Mucosa of descending colon (tissue), 3 donors: Measurements from ENCODE around the gene SLC1A2. TPM values are rescaled to one million over a fixed set of nuclear protein-coding genes. Genes with fewer than 3 reads are reported as not detected.

Source experiments
- ATAC-seq: fragments of 200-7000 bp; cut with Tn5 transposase; one replicate; pipeline ENCODE4 v1.9.1; 2020; ENCODE audit warnings: mild to moderate bottlenecking, moderate library complexity
- DNase-seq, 3 donors: peaks; one replicate each; pipeline ENCODE4 v3.0.0-alpha.2; 2020
- H3K36me3 ChIP-seq: fragments of 200-600 bp; one replicate; pipeline ENCODE4 v1.8.0; 2021; ENCODE audit warnings: low read depth, mild to moderate bottlenecking
- H3K4me1 ChIP-seq: fragments of 200-600 bp; one replicate; pipeline ENCODE4 v1.8.0; 2021; ENCODE audit warnings: low read depth, mild to moderate bottlenecking
- H3K4me3 ChIP-seq: fragments of 200-600 bp; one replicate; pipeline ENCODE4 v1.8.0; 2021; ENCODE audit warnings: mild to moderate bottlenecking
- H3K9me3 ChIP-seq: fragments of 200-600 bp; one replicate; pipeline ENCODE4 v1.8.0; 2021; ENCODE audit warnings: mild to moderate bottlenecking
- intact Hi-C, 2 donors: fragments of 100-400 bp; cut with DNase I in 1 of 2; cut with micrococcal nuclease in 1 of 2; formaldehyde crosslinking; loops; one replicate each; pipeline versions ENCODE4 v1.11.0 to v1.11.1; 2022; cut with DNase I, micrococcal nuclease
- total RNA-seq, 3 donors: library from RNA; stranded (reverse); fragmentation: NEBNext Ultra II Directional in 2 of 3; extraction: Animal tissue kit (Norgen Biotek cat#: 25700) in 2 of 3; gene quantifications; one replicate each; pipeline versions ENCODE4 v1.2.1 to v1.2.4, GENCODE V29; 2021 to 2023
- TF ChIP-seq, protein P1 (sequence below): fragments of 200-600 bp; IDR thresholded peaks from one replicate; pipeline ENCODE4 v1.8.0; 2022; ENCODE audit warnings: antibody characterized with exemption, mild to moderate bottlenecking
- donor health status: DM: no; HTN: no; CAD: no; lungs with moderate emphysema.
- donor health status: DM: no; HTN: no; CAD: no.
- donor health status: DM: no; HTN: yes; CAD: no.

SLC1A2 gene
- total RNA-seq, 3 donors from 2014 or later, result 0.12 to 1.1 (median 0.32) TPM

DNA sequence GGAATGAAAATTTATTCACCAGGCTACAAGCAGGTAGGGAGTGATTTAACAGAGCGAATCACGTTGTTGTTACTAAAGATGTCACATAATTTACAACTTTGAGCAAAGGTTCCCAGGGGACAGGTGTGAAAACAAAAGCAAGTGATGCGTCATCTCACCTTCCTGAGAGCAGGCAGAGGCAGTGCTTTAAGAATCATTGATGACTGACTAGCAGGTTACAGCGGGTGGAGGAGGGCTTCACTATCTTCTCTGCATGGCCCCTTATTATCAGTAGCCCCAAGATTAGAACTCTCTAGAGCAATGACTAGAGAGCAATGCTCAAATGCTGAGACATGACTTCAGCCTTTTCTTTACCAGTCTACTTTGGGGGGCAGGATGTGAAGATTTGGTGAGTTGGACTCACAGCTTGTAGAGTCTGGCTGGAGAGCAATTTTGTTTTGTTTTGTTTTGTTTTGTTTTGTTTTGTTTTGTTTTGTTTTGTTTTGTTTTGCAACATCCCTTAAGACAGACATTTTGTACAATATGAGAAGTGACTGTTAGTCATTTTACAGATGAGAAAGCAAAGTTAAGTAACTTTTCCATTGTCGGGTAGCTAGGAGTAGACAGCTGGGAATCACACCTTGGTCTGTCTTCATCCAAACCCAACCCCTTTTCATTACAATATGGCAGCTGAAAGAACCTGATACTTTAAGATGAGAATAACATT is 84.8 kb downstream of the SLC1A2 start:
- DNase-seq (no peak), ATAC-seq (peak; percentile 66)
- no peaks in the 10 kb centered on the region for H3K36me3 ChIP-seq
- no peak overlapping the region for H3K4me3 ChIP-seq
- H3K9me3 ChIP-seq, result no peaks in the 10 kb centered on the region
- intact Hi-C loops, result no loop called here
- TF ChIP-seq, protein P1, sequence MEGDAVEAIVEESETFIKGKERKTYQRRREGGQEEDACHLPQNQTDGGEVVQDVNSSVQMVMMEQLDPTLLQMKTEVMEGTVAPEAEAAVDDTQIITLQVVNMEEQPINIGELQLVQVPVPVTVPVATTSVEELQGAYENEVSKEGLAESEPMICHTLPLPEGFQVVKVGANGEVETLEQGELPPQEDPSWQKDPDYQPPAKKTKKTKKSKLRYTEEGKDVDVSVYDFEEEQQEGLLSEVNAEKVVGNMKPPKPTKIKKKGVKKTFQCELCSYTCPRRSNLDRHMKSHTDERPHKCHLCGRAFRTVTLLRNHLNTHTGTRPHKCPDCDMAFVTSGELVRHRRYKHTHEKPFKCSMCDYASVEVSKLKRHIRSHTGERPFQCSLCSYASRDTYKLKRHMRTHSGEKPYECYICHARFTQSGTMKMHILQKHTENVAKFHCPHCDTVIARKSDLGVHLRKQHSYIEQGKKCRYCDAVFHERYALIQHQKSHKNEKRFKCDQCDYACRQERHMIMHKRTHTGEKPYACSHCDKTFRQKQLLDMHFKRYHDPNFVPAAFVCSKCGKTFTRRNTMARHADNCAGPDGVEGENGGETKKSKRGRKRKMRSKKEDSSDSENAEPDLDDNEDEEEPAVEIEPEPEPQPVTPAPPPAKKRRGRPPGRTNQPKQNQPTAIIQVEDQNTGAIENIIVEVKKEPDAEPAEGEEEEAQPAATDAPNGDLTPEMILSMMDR, result no peak
- H3K4me1 ChIP-seq, result no peaks in the 10 kb centered on the region

DNA sequence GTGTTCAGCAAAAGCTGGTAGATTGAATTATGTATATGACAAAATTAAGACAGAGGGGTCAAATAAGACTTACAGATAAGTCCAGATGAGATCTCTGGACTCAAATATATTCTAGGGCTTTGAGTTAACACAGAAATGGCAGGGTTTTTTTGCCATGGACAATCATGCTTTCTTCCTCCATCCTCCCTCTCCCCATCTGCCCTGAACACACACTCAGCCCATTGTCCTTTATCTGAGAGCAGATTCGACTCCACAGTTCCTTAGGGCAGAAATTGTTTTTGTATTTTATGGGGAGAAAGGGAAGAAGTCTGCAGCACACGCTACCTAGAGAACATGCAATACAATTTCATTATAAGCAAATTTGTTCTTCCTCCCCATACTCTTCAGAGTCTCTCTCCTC is 86.8 kb downstream of the SLC1A2 start:
- Histone ChIP-seq H3K36me3 (no peaks in the 10 kb centered on the region), H3K9me3 (no peaks in the 10 kb centered on the region), H3K4me3 (no peak overlapping the region), H3K4me1 (no peaks in the 10 kb centered on the region)
- ATAC-seq (no peak), DNase-seq (no peak)
- TF ChIP-seq, protein P1, result no peak
- intact Hi-C loops, result no loop called here

DNA sequence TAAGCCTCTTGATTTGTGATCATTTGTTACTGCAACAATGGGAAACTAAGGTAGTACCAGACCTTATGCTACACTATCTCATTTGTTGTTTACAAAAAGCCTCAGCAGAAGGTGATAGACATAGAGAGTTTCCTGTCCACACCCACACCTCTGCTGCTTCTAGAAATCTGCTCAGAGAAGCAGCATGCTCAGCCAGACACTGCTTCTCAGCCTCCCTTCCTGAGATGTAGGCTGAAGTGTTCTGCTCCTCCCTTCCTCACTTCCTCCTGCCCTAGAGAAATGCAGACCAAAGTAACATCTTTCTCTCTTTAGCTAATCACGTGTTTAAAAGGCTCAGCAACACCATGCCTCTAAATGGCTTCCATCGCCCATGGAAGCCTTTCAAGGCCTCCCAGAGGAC is 88.4 kb downstream of the SLC1A2 start:
- TF ChIP-seq, protein P1, result no peak
- no peaks in the 10 kb centered on the region for H3K9me3 ChIP-seq
- no peaks in the 10 kb centered on the region for H3K36me3 ChIP-seq
- no peak overlapping the region for H3K4me3 ChIP-seq
- intact Hi-C loops, result no loop called here
- H3K4me1 ChIP-seq, result no peaks in the 10 kb centered on the region
- ATAC-seq (peak; percentile 80), DNase-seq (no peak)

DNA sequence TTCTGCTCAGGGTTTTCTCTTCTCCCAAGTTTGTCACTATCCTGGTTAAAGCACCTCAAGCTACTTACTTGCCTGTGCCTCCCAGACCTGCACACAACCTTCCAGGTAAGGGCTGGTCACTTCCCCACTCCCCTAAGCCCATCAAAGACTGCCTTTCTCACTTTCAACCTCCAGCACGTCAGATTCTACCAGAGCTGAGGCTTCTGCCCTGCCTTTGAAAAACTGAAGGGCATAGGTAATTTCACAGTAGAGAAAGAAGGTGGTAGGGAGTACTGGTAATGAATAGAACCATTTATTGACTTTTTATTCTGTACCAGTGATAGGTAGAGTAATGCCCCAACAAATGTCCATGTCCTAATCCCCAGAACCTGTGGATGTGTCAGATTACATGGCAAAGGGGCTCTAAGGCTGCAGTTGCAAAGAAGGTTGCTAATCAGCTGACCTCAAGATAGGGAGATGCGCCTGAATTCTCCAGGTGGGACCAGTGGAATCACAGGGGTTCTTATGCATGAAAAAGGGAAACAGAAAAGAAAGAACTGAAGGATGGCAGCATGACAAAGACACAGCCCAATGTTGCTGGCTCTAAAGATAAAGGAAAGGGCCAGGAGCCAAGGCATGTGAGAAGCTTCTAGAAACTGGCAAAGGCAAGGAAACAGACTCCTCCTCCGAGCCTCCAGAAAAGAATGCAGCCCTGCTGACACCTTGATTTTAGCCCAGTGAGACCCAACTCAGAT is 89.0 kb downstream of the SLC1A2 start:
- TF ChIP-seq, protein P1, result no peak
- intact Hi-C loops, result no loop called here
- Histone ChIP-seq H3K4me1 (no peaks in the 10 kb centered on the region), H3K9me3 (no peaks in the 10 kb centered on the region), H3K4me3 (no peak overlapping the region), H3K36me3 (no peaks in the 10 kb centered on the region)
- no peak for DNase-seq
- ATAC-seq, result no peak

DNA sequence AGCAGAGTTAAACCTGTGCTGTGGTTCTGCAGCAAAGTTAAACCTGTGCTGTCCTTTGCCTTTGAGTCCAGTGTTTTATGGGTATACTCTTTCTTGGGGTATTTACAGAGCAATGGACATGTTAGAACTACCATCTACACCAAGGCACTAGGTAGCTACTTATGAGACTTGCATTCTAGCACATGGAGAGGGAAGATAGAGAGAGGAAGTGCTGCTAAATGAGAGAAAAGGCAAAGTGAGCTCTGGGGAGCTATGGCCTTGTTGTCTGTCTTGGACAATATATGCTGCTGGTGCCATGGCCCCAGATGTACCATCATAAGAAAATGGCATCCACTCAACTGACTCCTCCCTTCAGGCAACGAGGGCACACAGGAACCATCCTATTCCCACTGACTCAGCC is 91.5 kb downstream of the SLC1A2 start:
- TF ChIP-seq, protein P1, result no peak
- no peak for ATAC-seq
- intact Hi-C loops, result no loop called here
- no peaks in the 10 kb centered on the region for H3K4me1 ChIP-seq
- no peaks in the 10 kb centered on the region for H3K36me3 ChIP-seq
- H3K4me3 ChIP-seq, result no peak overlapping the region
- no peaks in the 10 kb centered on the region for H3K9me3 ChIP-seq
- DNase-seq, result no peak
